Stimulated activated naive CD8-positive, alpha-beta T cell treated with anti-CD3 and anti-CD28 coated beads, Interleukin-15, Interleukin-2, amounts not matched to agents 100 ng/mL and 50 ng/mL, for 24 hours (primary cell): ENCODE data around the gene COPG1.

Experiments used
- H3K27ac Mint-ChIP-seq: one replicate; pipeline ENCODE4 v1.8.0; 2021; ENCODE audit warnings: mild to moderate bottlenecking, mixed read lengths
- H3K27me3 Mint-ChIP-seq: one replicate; pipeline ENCODE4 v1.8.0; 2021; ENCODE audit warnings: mixed read lengths
- H3K36me3 Mint-ChIP-seq: one replicate; pipeline ENCODE4 v1.8.0; 2021; ENCODE audit warnings: low read depth, mixed read lengths
- H3K4me1 Mint-ChIP-seq: one replicate; pipeline ENCODE4 v1.8.0; 2021; ENCODE audit warnings: low read depth, mixed read lengths
- H3K4me3 Mint-ChIP-seq: one replicate; pipeline ENCODE4 v1.8.0; 2021; ENCODE audit warnings: mild to moderate bottlenecking, mixed read lengths
- H3K9me3 Mint-ChIP-seq: one replicate; pipeline ENCODE4 v1.8.0; 2021; ENCODE audit warnings: mixed read lengths

Gene COPG1

DNA sequence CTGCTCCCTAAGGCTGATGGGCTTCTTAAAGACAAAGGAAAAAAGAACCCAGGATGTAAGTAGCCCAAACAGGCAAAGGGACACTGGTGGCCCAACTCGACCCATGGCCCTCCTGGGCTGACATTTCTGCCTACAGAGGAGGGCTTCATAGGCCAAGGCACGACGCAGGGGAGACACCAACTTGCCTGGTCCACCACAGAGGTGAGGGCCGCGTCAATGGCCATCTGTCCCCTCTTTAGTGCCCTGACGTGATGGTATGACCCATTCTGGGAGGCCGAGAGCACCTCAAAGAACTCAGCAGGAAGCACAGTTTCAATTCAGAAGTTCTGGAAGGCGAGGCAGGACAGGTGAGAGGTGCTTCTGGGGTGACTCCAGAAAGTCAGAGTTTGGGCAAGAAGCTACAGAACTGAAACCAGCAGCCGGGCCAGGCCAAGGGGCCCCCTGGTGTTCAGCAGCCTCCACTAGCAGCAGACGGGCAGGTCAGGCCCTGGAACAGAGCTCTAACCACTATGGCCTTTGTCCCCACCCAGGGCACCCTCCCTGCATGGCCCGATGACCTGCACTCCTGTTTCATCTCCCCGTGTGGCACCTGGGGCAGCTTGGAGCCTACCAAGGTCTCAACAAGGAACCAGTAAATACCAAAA is 74.4 kb downstream of the COPG1 start:
- Mint-ChIP-seq H3K27ac (no peak overlapping the region), H3K27me3 (no peaks in the 10 kb centered on the region), H3K4me3 (no peak overlapping the region), H3K36me3 (no peaks in the 10 kb centered on the region), H3K9me3 (no peaks in the 10 kb centered on the region), H3K4me1 (no peaks in the 10 kb centered on the region)

DNA sequence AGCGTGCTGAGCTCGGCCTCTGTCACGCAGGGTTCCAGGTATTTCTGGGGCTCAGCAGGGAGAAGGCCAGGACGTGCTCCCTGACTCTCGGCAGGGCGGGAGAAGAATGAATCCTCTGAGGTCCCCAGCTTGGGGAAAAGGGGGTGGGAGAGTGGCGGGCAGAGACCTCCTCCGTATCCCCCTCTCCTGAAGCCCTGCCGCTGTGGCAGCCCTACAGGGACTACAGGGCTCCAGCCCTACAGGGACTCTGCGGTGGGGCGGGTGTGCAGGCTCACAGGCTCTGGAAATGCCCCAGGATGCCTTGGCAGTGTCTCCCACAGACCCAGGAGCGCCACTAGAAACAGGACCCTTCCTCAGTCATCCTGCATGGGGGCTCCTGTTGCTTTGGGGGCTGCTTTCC is 75.4 kb downstream of the COPG1 start:
- Mint-ChIP-seq H3K4me3 (no peak overlapping the region), H3K27me3 (no peaks in the 10 kb centered on the region)

DNA sequence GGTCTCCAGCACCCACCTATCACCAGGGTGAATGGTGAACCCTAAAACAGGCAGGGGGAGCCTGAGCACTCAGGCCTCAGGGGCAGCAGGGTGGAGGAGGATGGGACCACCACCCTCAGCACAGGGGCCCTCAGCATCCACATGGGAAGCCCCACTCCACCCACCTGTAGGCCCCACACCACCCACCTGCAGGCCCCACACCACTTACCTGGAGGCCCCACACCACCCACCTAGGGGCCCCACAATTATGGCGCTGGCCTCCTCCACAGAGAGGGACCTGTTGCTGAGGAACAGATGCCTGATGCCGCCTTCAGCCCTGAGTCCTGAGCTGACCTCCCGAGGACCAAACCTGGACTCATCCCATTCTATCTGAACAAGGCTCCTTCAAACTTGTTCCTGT is 76.0 kb downstream of the COPG1 start:
- Mint-ChIP-seq H3K27me3 (no peaks in the 10 kb centered on the region), H3K4me3 (no peak overlapping the region), H3K36me3 (no peaks in the 10 kb centered on the region), H3K9me3 (no peaks in the 10 kb centered on the region), H3K27ac (no peak overlapping the region), H3K4me1 (no peaks in the 10 kb centered on the region)

More for the DNA sequence above, 75.4 kb downstream of the COPG1 start:
- H3K36me3 Mint-ChIP-seq, result no peaks in the 10 kb centered on the region
- no peaks in the 10 kb centered on the region for H3K9me3 Mint-ChIP-seq
- H3K27ac Mint-ChIP-seq, result no peak overlapping the region
- no peaks in the 10 kb centered on the region for H3K4me1 Mint-ChIP-seq

DNA sequence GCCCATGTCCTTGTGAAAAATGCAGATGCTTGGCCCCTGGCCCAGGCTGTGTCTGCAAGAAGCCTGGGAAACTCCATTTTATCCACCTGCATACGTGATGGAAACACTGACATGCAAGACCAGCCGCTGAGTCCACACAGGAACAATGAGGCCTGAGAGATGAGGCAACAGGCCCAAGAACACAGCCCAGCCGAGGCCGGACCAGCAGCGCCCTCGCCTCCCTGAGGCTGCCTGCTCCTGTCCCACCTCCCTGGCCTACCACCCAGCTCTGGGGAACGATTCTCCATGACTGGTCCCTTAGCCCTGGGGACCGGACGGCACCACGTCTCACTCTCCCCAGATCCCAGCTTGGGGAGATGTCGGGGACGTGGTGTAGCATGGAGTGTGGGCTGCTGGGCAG is 76.7 kb downstream of the COPG1 start:
- Mint-ChIP-seq H3K4me3 (no peak overlapping the region), H3K27me3 (no peaks in the 10 kb centered on the region), H3K36me3 (no peaks in the 10 kb centered on the region), H3K27ac (no peak overlapping the region), H3K4me1 (no peaks in the 10 kb centered on the region), H3K9me3 (no peaks in the 10 kb centered on the region)

DNA sequence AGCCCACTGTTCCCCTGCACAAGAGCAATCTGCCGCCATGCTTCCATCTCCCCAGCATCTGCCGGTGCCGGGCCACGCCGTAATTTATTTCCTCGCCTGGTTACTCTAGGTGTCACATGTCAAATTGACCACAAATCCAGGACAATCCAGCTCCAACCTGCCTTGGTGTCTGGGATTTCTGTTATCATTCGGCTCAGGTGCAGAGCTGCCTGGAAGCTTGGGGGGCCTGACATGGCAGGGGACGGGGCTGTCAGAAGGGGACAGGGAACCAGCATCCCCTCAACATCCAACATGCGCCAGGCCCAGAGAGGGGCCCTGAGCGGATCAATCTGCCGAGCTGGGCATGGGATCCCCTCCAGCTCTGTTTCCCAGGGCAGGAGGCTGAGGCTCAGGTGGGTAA is 77.2 kb downstream of the COPG1 start:
- Mint-ChIP-seq H3K9me3 (no peaks in the 10 kb centered on the region), H3K4me3 (no peak overlapping the region), H3K36me3 (no peaks in the 10 kb centered on the region), H3K27me3 (no peaks in the 10 kb centered on the region), H3K27ac (no peak overlapping the region), H3K4me1 (no peaks in the 10 kb centered on the region)
